Neuronal stem cell (in vitro differentiated cells): Measurements from ENCODE around the gene BRMS1.

Experiments
- DNase-seq: peaks from one replicate; pipeline ENCODE4 v3.0.0-alpha.2; 2013; ENCODE audit warnings: low spot score
- H2AFZ ChIP-seq: one replicate; pipeline ENCODE4 v1.6.1; 2013; ENCODE audit warnings: mild to moderate bottlenecking, low read length, inconsistent platforms
- H2AK5ac ChIP-seq: 2 replicates; pipeline ENCODE4 v1.6.1; 2013; ENCODE audit warnings: low read depth, mild to moderate bottlenecking, inconsistent platforms, low read length, moderate library complexity, mixed read lengths
- H2BK120ac ChIP-seq: 2 replicates; pipeline ENCODE4 v1.6.1; 2013; ENCODE audit warnings: low read depth, mild to moderate bottlenecking, inconsistent platforms, low read length, moderate library complexity, mixed read lengths
- H2BK12ac ChIP-seq: one replicate; pipeline ENCODE4 v1.6.1; 2013; ENCODE audit warnings: low read length, inconsistent platforms
- H2BK15ac ChIP-seq: 2 replicates; pipeline ENCODE4 v1.6.1; 2013; ENCODE audit warnings: mild to moderate bottlenecking, low read length, inconsistent platforms, mixed read lengths
- H2BK5ac ChIP-seq: one replicate; pipeline ENCODE4 v1.6.1; 2013; ENCODE audit warnings: inconsistent platforms, mild to moderate bottlenecking, low read length, moderate library complexity
- H3K14ac ChIP-seq: one replicate; pipeline ENCODE4 v1.6.1; 2013; ENCODE audit warnings: low read length, inconsistent platforms
- H3K18ac ChIP-seq: 2 replicates; pipeline ENCODE4 v1.6.1; 2013; ENCODE audit warnings: low read length, inconsistent platforms
- H3K23ac ChIP-seq: 2 replicates; pipeline ENCODE4 v1.6.1; 2013; ENCODE audit warnings: low read depth, mild to moderate bottlenecking, mixed read lengths, low read length, inconsistent platforms; ENCODE audit not compliant: poor library complexity
- H3K27ac ChIP-seq: replicated peaks from 3 replicates; pipeline ENCODE4 v1.5.1; 2013; ENCODE audit warnings: low read length, inconsistent platforms
- H3K27me3 ChIP-seq, 3 experiments: 2 replicates each; pipeline ENCODE4 v1.6.1; 2013; ENCODE audit warnings: low read length in 3 of 3, mild to moderate bottlenecking in 2 of 3, inconsistent platforms in 1 of 3, low read depth in 1 of 3, mixed read lengths in 1 of 3, moderate library complexity in 1 of 3; ENCODE audit not compliant: control insufficient read depth in 3 of 3, insufficient read depth in 3 of 3
- H3K36me3 ChIP-seq, 2 donors: replicated peaks in 1 of 2; 2 replicates each; pipeline ENCODE4 v1.6.1; 2013; ENCODE audit warnings: low read length in 2 of 2; ENCODE audit not compliant: control insufficient read depth in 2 of 2, insufficient read depth in 2 of 2
- H3K4ac ChIP-seq: 2 replicates; pipeline ENCODE4 v1.6.1; 2013; ENCODE audit warnings: inconsistent platforms, mild to moderate bottlenecking, low read length, moderate library complexity
- H3K4me1 ChIP-seq, 2 donors: 1 replicate in 1 of 2; 2 replicates in 1 of 2; pipeline ENCODE4 v1.6.1; 2013; ENCODE audit warnings: low read length in 2 of 2, low read depth in 1 of 2; ENCODE audit not compliant: control insufficient read depth in 2 of 2, insufficient read depth in 1 of 2
- H3K4me2 ChIP-seq: one replicate; pipeline ENCODE4 v1.6.1; 2013; ENCODE audit warnings: mild to moderate bottlenecking, low read length, inconsistent platforms; ENCODE audit not compliant: insufficient read depth, poor library complexity, severe bottlenecking
- H3K4me3 ChIP-seq, 2 donors: 2 replicates each; pipeline ENCODE4 v1.5.1; 2013; ENCODE audit warnings: low read length in 2 of 2, mild to moderate bottlenecking in 2 of 2, inconsistent platforms in 1 of 2, moderate library complexity in 1 of 2
- H3K79me1 ChIP-seq: one replicate; pipeline ENCODE4 v1.6.1; 2013; ENCODE audit warnings: low read depth, mild to moderate bottlenecking, inconsistent platforms, low read length, moderate library complexity
- H3K9ac ChIP-seq: one replicate; pipeline ENCODE4 v1.6.1; 2013; ENCODE audit warnings: mild to moderate bottlenecking, low read depth, low read length, inconsistent platforms; ENCODE audit not compliant: poor library complexity
- H3K9me3 ChIP-seq, 2 donors: replicated peaks in 1 of 2; 2 replicates each; pipeline versions ENCODE3 to v1.6.1; 2013; ENCODE audit warnings: low read length in 2 of 2, mild to moderate bottlenecking in 2 of 2, inconsistent platforms in 1 of 2, low read depth in 1 of 2, mixed read lengths in 1 of 2, moderate library complexity in 1 of 2; ENCODE audit not compliant: control insufficient read depth in 2 of 2, insufficient read depth in 1 of 2
- H4K8ac ChIP-seq: one replicate; pipeline ENCODE4 v1.6.1; 2013; ENCODE audit warnings: low read depth, mild to moderate bottlenecking, inconsistent platforms, low read length, moderate library complexity
- H4K91ac ChIP-seq: one replicate; pipeline ENCODE4 v1.6.1; 2013; ENCODE audit warnings: low read length, low read depth, mild to moderate bottlenecking, inconsistent platforms; ENCODE audit not compliant: poor library complexity
- WGBS, 2 donors: extraction: QIAGEN DNeasy Blood & Tissue Kit; methylation state at CpG; one replicate each; pipeline ENCODE4 v1.1.7; 2013; ENCODE audit warnings: missing lambda C conversion rate in 2 of 2, mixed read lengths in 1 of 2; ENCODE audit not compliant: insufficient read length in 2 of 2, insufficient replicate concordance in 1 of 2; ENCODE audit errors: extremely low coverage in 2 of 2; 5-methylcytosine and 5-hydroxymethylcytosine counted together

BRMS1 gene

GRCh38 chr11:66314186-66314501, 30.8 kb downstream of the BRMS1 start:
- no CpG with 5 or more reads among the region's 1 CpG for WGBS, 2 donors
- H4K91ac ChIP-seq, result no peak overlapping the region
- peak overlapping the region; percentile 59 for H2BK5ac ChIP-seq
- H3K4me1 ChIP-seq, result peaks cover 22 to 30% of the 10 kb centered on the region in 2 donors
- peak overlapping the region; percentile 98 for H2AK5ac ChIP-seq
- no peak overlapping the region for H2AFZ ChIP-seq
- H3K9me3 ChIP-seq, result no peaks in the 10 kb centered on the region
- no peak overlapping the region for H3K9ac ChIP-seq
- H4K8ac ChIP-seq, result no peak overlapping the region
- no peak overlapping the region for H3K4me2 ChIP-seq
- no peak overlapping the region for H3K27ac ChIP-seq
- H3K27me3 ChIP-seq, result peaks cover 0 to 2% (median 0%) of the 10 kb centered on the region in 3 experiments
- no peak overlapping the region for H2BK12ac ChIP-seq
- no peak overlapping the region for H3K14ac ChIP-seq
- no peak overlapping the region for H3K4me3 ChIP-seq
- no peak overlapping the region for H3K23ac ChIP-seq
- no peak for DNase-seq
- H2BK15ac ChIP-seq, result peak overlapping the region; percentile 96
- H3K79me1 ChIP-seq, result no peaks in the 10 kb centered on the region
- H2BK120ac ChIP-seq, result peak overlapping the region; percentile 93
- no peak overlapping the region for H3K4ac ChIP-seq
- H3K18ac ChIP-seq, result peak overlapping the region; percentile 97
- no peaks in the 10 kb centered on the region for H3K36me3 ChIP-seq

DNA sequence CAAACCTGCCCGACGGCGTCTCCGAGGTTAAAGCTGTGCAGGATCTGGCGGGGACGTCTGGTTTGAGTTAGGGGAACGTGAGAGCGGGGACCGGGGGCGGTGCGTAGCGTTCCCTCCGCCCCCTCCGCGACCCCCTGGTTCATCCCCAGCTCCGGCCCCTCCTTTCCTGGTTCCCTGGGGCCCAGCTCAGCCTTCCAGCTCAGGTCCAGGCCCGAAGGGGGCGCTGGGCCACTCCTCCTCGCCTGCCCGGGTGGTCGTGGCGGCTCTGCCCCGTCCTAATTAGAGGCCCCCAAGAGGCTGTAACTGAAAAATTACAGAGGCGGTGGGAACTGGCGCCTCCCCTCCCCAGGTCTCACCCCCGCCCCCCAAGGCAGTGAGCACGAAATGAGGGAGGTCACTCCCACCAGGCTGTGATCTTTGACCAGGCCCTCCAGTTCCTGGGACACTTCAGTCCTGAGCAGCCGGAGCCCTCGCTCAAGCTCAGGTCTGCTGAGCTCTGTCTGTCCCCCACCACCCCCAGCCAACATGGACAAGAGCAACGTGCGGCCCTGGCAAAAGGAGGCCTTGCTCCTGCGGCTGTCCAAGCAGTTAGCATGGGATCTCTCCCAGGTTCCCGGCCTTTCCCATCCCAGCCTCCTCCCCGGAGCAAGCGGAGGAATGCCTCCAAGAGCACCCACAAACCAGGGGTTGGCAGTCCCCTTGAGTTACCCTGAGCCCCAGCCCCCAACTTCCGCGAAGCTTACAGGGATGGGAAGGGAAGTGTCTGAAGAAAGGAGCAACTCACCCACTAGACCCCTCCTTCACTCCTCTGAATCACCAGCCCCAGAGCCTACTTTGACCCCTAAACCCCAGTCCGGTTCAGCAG, 31.4 kb downstream of the BRMS1 start:
- Histone ChIP-seq H3K14ac (no peak overlapping the region), H3K18ac (peak overlapping the region; percentile 97), H3K23ac (peak overlapping the region; percentile 45), H4K91ac (no peak overlapping the region), H3K9me3 (no peaks in the 10 kb centered on the region), H3K4me2 (peak overlapping the region; percentile 43), H2AFZ (peak overlapping the region; percentile 81), H4K8ac (peak overlapping the region; percentile 70), H3K79me1 (no peaks in the 10 kb centered on the region), H3K27me3 (peaks cover 0 to 2% (median 0%) of the 10 kb centered on the region in 3 experiments), H2AK5ac (peak overlapping the region; percentile 94), H2BK5ac (no peak overlapping the region), H3K4me1 (peaks cover 22 to 28% of the 10 kb centered on the region in 2 donors), H3K4me3 (peak overlapping the region; percentile 38 to 55), H2BK15ac (peak overlapping the region; percentile 96), H3K9ac (peak overlapping the region; percentile 79), H3K4ac (peak overlapping the region; percentile 86), H3K36me3 (no peaks in the 10 kb centered on the region), H3K27ac (peak overlapping the region; percentile 93), H2BK12ac (peak overlapping the region; percentile 86), H2BK120ac (peak overlapping the region; percentile 93)
- DNase-seq, result peak; percentile 51
- WGBS, 2 donors, result no CpG with 5 or more reads among the region's 38 CpGs

GRCh38 chr11:66312549-66313320, 32.2 kb downstream of the BRMS1 start:
- DNase-seq, result peak; percentile 98
- peak overlapping the region; percentile 64 for H3K4me2 ChIP-seq
- H2BK5ac ChIP-seq, result no peak overlapping the region
- H3K27ac ChIP-seq, result peak overlapping the region; percentile 93
- H4K8ac ChIP-seq, result peak overlapping the region; percentile 70
- no peaks in the 10 kb centered on the region for H3K36me3 ChIP-seq
- no peak overlapping the region for H3K4ac ChIP-seq
- H4K91ac ChIP-seq, result no peak overlapping the region
- H3K9ac ChIP-seq, result peak overlapping the region; percentile 64
- H2BK15ac ChIP-seq, result peak overlapping the region; percentile 96
- peak overlapping the region; percentile 93 for H2AFZ ChIP-seq
- H2AK5ac ChIP-seq, result no peak overlapping the region
- H2BK12ac ChIP-seq, result no peak overlapping the region
- H3K79me1 ChIP-seq, result no peaks in the 10 kb centered on the region
- peaks cover 0 to 2% (median 0%) of the 10 kb centered on the region in 3 experiments for H3K27me3 ChIP-seq
- H2BK120ac ChIP-seq, result no peak overlapping the region
- no peak overlapping the region for H3K14ac ChIP-seq
- WGBS, 2 donors, result no CpG with 5 or more reads among the region's 52 CpGs
- H3K4me3 ChIP-seq, result peak overlapping the region; percentile 56 to 82
- H3K23ac ChIP-seq, result peak overlapping the region; percentile 45
- peak overlapping the region; percentile 96 for H3K18ac ChIP-seq
- H3K9me3 ChIP-seq, result no peaks in the 10 kb centered on the region
- H3K4me1 ChIP-seq, result peaks cover 15 to 20% of the 10 kb centered on the region in 2 donors
